ENCODE data around the gene APPL2. TPM values are rescaled to one million over a fixed set of nuclear protein-coding genes. Genes with fewer than 3 reads are reported as not detected.

APPL2 gene
- total and polyA plus RNA-seq, 2 of the 13 experiments (the other 11 are each of a cell fraction or from before 2014, with no cell fraction given), result 9.9 to 11.1 TPM

DNA sequence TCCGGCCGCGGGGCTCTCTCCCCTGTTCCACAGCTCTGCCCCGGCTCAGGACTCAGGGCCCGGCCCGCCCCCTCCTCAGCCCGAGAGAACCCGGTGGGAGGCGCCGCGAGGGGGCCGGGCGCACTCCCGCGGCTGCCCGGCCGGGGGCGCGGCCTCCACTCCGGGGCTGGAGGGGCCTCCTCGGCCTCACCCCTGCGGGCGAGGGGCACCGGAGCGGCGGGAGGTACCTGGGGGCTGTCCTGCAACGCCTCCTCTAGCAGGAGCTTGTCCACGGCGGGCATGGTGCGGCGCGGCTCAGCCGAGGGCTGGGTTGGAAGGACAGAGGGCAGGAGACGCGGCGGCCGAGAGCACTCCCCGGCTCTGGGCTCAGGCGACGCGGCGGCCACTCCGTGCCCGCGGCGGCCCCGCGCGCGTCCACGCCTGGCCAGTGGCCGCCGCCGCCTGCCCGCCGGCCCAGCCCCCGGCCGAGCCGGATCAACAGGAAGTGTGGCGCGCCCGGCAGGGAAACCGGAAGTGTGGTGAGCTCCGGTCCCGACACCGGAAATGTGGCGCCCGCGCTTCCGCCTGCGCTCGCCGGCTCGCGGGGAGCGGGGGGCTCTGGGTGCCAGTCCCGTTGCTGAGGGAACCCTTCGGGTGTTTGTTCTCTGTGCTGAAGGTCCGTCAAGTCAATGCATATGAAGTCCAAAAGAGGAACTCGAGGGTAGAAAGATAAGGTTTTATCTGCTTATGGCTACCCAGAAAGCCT is at the start of gene APPL2 (continued):
- TF ChIP-seq, protein P1, sequence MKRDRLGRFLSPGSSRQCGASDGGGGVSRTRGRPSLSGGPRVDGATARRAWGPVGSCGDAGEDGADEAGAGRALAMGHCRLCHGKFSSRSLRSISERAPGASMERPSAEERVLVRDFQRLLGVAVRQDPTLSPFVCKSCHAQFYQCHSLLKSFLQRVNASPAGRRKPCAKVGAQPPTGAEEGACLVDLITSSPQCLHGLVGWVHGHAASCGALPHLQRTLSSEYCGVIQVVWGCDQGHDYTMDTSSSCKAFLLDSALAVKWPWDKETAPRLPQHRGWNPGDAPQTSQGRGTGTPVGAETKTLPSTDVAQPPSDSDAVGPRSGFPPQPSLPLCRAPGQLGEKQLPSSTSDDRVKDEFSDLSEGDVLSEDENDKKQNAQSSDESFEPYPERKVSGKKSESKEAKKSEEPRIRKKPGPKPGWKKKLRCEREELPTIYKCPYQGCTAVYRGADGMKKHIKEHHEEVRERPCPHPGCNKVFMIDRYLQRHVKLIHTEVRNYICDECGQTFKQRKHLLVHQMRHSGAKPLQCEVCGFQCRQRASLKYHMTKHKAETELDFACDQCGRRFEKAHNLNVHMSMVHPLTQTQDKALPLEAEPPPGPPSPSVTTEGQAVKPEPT (CRISPR knock-in tag; IDR thresholded peaks at IDR 0.05; ENCODE audit: low read depth), result 0 out of 2 replicates have a peak, but pooled peaks have one; percentile 55
- peak; percentile 40 for TF ChIP-seq HNRNPK (IDR thresholded peaks at IDR 0.05; ENCODE audit: low read depth, low read length, poor library complexity, severe bottlenecking)
- no peak for TF ChIP-seq AHR (CRISPR knock-in tag; IDR thresholded peaks at IDR 0.05)
- TF ChIP-seq ZNF335 (CRISPR knock-in tag; IDR thresholded peaks at IDR 0.05), result peak; percentile 67
- TF ChIP-seq, protein P2, sequence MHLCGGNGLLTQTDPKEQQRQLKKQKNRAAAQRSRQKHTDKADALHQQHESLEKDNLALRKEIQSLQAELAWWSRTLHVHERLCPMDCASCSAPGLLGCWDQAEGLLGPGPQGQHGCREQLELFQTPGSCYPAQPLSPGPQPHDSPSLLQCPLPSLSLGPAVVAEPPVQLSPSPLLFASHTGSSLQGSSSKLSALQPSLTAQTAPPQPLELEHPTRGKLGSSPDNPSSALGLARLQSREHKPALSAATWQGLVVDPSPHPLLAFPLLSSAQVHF (CRISPR knock-in tag; IDR thresholded peaks at IDR 0.05), result 0 out of 2 replicates have a peak, but pooled peaks have one; percentile 29
- no peak for TF ChIP-seq ZNF260 (CRISPR knock-in tag; IDR thresholded peaks at IDR 0.05; ENCODE audit: borderline replicate concordance, low read depth)
- TF ChIP-seq ZFP36L1 (CRISPR knock-in tag; IDR thresholded peaks at IDR 0.05), result 0 out of 2 replicates have a peak, but pooled peaks have one; percentile 8
- TF ChIP-seq TGIF2 (CRISPR knock-in tag; IDR thresholded peaks at IDR 0.05), result no peak
- TF ChIP-seq SIN3B (IDR thresholded peaks at IDR 0.05; ENCODE audit: low read length), result no peak
- TF ChIP-seq PHF8 (CRISPR knock-in tag; IDR thresholded peaks at IDR 0.05), result peak; percentile 94
- TF ChIP-seq, protein P3, sequence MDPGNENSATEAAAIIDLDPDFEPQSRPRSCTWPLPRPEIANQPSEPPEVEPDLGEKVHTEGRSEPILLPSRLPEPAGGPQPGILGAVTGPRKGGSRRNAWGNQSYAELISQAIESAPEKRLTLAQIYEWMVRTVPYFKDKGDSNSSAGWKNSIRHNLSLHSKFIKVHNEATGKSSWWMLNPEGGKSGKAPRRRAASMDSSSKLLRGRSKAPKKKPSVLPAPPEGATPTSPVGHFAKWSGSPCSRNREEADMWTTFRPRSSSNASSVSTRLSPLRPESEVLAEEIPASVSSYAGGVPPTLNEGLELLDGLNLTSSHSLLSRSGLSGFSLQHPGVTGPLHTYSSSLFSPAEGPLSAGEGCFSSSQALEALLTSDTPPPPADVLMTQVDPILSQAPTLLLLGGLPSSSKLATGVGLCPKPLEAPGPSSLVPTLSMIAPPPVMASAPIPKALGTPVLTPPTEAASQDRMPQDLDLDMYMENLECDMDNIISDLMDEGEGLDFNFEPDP (CRISPR knock-in tag; conservative IDR thresholded peaks at IDR 0.05), result no peak
- peak; percentile 67; the same call in 1 of the 2 replicates for TF ChIP-seq MYC (CRISPR knock-in tag; IDR thresholded peaks at IDR 0.05; ENCODE audit: borderline replicate concordance)
- TF ChIP-seq KDM5B (CRISPR knock-in tag; IDR thresholded peaks at IDR 0.05; ENCODE audit: borderline replicate concordance), result peak; percentile 78; the same call in 1 of the 2 replicates
- peak; percentile 63; the same call in 1 of the 2 replicates for TF ChIP-seq SIN3A (IDR thresholded peaks at IDR 0.05; ENCODE audit: borderline replicate concordance, low read depth, low read length)
- TF ChIP-seq, protein P4, sequence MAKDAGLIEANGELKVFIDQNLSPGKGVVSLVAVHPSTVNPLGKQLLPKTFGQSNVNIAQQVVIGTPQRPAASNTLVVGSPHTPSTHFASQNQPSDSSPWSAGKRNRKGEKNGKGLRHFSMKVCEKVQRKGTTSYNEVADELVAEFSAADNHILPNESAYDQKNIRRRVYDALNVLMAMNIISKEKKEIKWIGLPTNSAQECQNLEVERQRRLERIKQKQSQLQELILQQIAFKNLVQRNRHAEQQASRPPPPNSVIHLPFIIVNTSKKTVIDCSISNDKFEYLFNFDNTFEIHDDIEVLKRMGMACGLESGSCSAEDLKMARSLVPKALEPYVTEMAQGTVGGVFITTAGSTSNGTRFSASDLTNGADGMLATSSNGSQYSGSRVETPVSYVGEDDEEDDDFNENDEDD (CRISPR knock-in tag; IDR thresholded peaks at IDR 0.05; ENCODE audit: borderline replicate concordance), result peak; percentile 26; the same call in 1 of the 2 replicates
- TF ChIP-seq SP4 (CRISPR knock-in tag; IDR thresholded peaks at IDR 0.05), result peak; percentile 72
- peak; percentile 29 for TF ChIP-seq SRSF1 (optimal IDR thresholded peaks at IDR 0.05; ENCODE audit: low read depth, low read length)
- no peak for TF ChIP-seq GPN1 (CRISPR knock-in tag; IDR thresholded peaks at IDR 0.05; ENCODE audit: borderline replicate concordance)
- 0 out of 2 replicates have a peak, but pooled peaks have one; percentile 32 for TF ChIP-seq ZNF546 (CRISPR knock-in tag; conservative IDR thresholded peaks at IDR 0.05)
- TF ChIP-seq, protein P5, sequence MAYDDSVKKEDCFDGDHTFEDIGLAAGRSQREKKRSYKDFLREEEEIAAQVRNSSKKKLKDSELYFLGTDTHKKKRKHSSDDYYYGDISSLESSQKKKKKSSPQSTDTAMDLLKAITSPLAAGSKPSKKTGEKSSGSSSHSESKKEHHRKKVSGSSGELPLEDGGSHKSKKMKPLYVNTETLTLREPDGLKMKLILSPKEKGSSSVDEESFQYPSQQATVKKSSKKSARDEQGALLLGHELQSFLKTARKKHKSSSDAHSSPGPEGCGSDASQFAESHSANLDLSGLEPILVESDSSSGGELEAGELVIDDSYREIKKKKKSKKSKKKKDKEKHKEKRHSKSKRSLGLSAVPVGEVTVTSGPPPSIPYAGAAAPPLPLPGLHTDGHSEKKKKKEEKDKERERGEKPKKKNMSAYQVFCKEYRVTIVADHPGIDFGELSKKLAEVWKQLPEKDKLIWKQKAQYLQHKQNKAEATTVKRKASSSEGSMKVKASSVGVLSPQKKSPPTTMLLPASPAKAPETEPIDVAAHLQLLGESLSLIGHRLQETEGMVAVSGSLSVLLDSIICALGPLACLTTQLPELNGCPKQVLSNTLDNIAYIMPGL (CRISPR knock-in tag; IDR thresholded peaks at IDR 0.05; ENCODE audit: borderline replicate concordance in 1 of 2, low read depth in 1 of 2), result peak; percentile 47 to 61; a peak in 2 of 4 replicates
- 0 out of 2 replicates have a peak, but pooled peaks have one; percentile 76 for TF ChIP-seq DNMT1 (CRISPR knock-in tag; IDR thresholded peaks at IDR 0.05)
- no peak for TF ChIP-seq NFKBIZ (CRISPR knock-in tag; IDR thresholded peaks at IDR 0.05)
